GM23338 (cell line): ENCODE results near the gene PCBP4. TPM values are rescaled to one million over a fixed set of nuclear protein-coding genes. Genes with fewer than 3 reads are reported as not detected.

Source experiments
- ATAC-seq: fragments of 200-7000 bp; cut with Tn5 transposase; 3 replicates; pipeline ENCODE4 v1.9.1; 2020
- DNase-seq: peaks from one replicate; pipeline ENCODE4 v3.0.0-alpha.2; 2015; ENCODE audit warnings: low spot score
- H2AFZ ChIP-seq: fragments of 200-600 bp; sonication (generic); 2 replicates; pipeline ENCODE4 v1.8.0; 2016; ENCODE audit warnings: antibody characterized with exemption, mild to moderate bottlenecking, moderate library complexity
- H3F3A ChIP-seq: fragments of 200-600 bp; sonication (generic); replicated peaks from 2 replicates; pipeline ENCODE4 v1.8.0; 2017; ENCODE audit warnings: antibody characterized with exemption, mixed run types, low read depth
- H3K27ac ChIP-seq: fragments of 200-600 bp; sonication (generic); 2 replicates; pipeline ENCODE4 v1.6.1; 2016; ENCODE audit warnings: low read depth
- H3K27me3 ChIP-seq: fragments of 200-600 bp; sonication (generic); 2 replicates; pipeline ENCODE4 v1.8.0; 2016; ENCODE audit warnings: mild to moderate bottlenecking, mixed run types, moderate library complexity; ENCODE audit not compliant: insufficient read depth
- H3K36me3 ChIP-seq: fragments of 200-600 bp; sonication (generic); 2 replicates; pipeline ENCODE4 v1.8.0; 2016; ENCODE audit warnings: mild to moderate bottlenecking; ENCODE audit not compliant: insufficient read depth
- H3K4me1 ChIP-seq: fragments of 200-600 bp; sonication (generic); 2 replicates; pipeline ENCODE4 v1.8.0; 2016; ENCODE audit warnings: mild to moderate bottlenecking, moderate library complexity; ENCODE audit not compliant: insufficient read depth
- H3K4me2 ChIP-seq: fragments of 200-600 bp; sonication (generic); 2 replicates; pipeline ENCODE4 v1.7.1; 2017; ENCODE audit warnings: mixed run types
- H3K4me3 ChIP-seq: fragments of 200-600 bp; sonication (generic); 2 replicates; pipeline ENCODE4 v1.6.1; 2016; ENCODE audit warnings: mixed run types
- H3K79me2 ChIP-seq: fragments of 200-600 bp; sonication (generic); replicated peaks from 2 replicates; pipeline ENCODE4 v1.8.0; 2017; ENCODE audit warnings: mild to moderate bottlenecking; ENCODE audit not compliant: insufficient read depth
- H3K9me2 ChIP-seq: fragments of 200-600 bp; sonication (generic); 2 replicates; pipeline ENCODE4 v1.8.0; 2017; ENCODE audit not compliant: insufficient read depth
- H4K20me1 ChIP-seq: fragments of 200-600 bp; sonication (generic); replicated peaks from 2 replicates; pipeline ENCODE4 v1.8.0; 2017; ENCODE audit warnings: mild to moderate bottlenecking; ENCODE audit not compliant: insufficient read depth
- H3K27ac Mint-ChIP-seq: 2 replicates; pipeline ENCODE4 v1.8.0; 2020; ENCODE audit warnings: inconsistent platforms, mild to moderate bottlenecking, moderate library complexity, mixed read lengths
- H3K27me3 Mint-ChIP-seq: 3 replicates; pipeline ENCODE4 v1.8.0; 2022; ENCODE audit warnings: low read depth, mild to moderate bottlenecking, moderate library complexity, mixed read lengths, inconsistent platforms; ENCODE audit not compliant: insufficient read depth, poor library complexity
- H3K36me3 Mint-ChIP-seq: 3 replicates; pipeline ENCODE4 v1.8.0; 2021; ENCODE audit warnings: low read depth, mild to moderate bottlenecking, inconsistent platforms, moderate library complexity, mixed read lengths
- H3K4me1 Mint-ChIP-seq: 3 replicates; pipeline ENCODE4 v1.8.0; 2020; ENCODE audit warnings: mild to moderate bottlenecking, inconsistent platforms, mixed read lengths
- H3K4me3 Mint-ChIP-seq: 3 replicates; pipeline ENCODE4 v1.8.0; 2021; ENCODE audit warnings: moderate library complexity, mild to moderate bottlenecking, inconsistent platforms, mixed read lengths
- H3K9me3 Mint-ChIP-seq: 3 replicates; pipeline ENCODE4 v1.8.0; 2020; ENCODE audit warnings: moderate library complexity, mild to moderate bottlenecking, inconsistent platforms, mixed read lengths
- CREB1 ChIP-seq: fragments of 250-450 bp; sonication (Bioruptor Pico); IDR thresholded peaks from 2 replicates; pipeline ENCODE4 v1.5.0; 2020; ENCODE audit warnings: low read depth, mild to moderate bottlenecking, moderate library complexity
- CTCF ChIP-seq, 2 experiments: fragments of 200-600 bp in 1 of 2; sonication (generic) in 1 of 2; conservative IDR thresholded peaks; 2 replicates each; pipeline versions ENCODE4 v1.5.1 to v1.6.1; 2016 to 2017; ENCODE audit warnings: antibody characterized with exemption in 2 of 2, low read depth in 2 of 2, mild to moderate bottlenecking in 2 of 2, moderate library complexity in 1 of 2
- ETS1 ChIP-seq: IDR thresholded peaks from 2 replicates; pipeline ENCODE4 v1.6.1; 2016; ENCODE audit warnings: antibody characterized with exemption
- EZH2 ChIP-seq: fragments of 200-600 bp; sonication (generic); IDR thresholded peaks from one replicate; pipeline ENCODE4 v1.8.0; 2017; ENCODE audit warnings: antibody characterized with exemption, mild to moderate bottlenecking, low read depth; ENCODE audit not compliant: unreplicated experiment
- EZH2phosphoT487 ChIP-seq: fragments of 200-600 bp; sonication (generic); IDR thresholded peaks from one replicate; pipeline ENCODE4 v1.8.1; 2018; ENCODE audit warnings: antibody characterized with exemption; ENCODE audit not compliant: unreplicated experiment
- JUNB ChIP-seq: IDR thresholded peaks from one replicate; pipeline ENCODE4 v1.6.1; 2016; ENCODE audit warnings: antibody characterized with exemption; ENCODE audit not compliant: unreplicated experiment
- NANOG ChIP-seq: IDR thresholded peaks from 2 replicates; pipeline ENCODE4 v1.6.1; 2016; ENCODE audit warnings: antibody characterized with exemption, borderline replicate concordance
- POLR2AphosphoS5 ChIP-seq: IDR thresholded peaks from 2 replicates; pipeline ENCODE4 v1.6.1; 2016; ENCODE audit warnings: antibody characterized with exemption, low read depth
- REST ChIP-seq: IDR thresholded peaks from one replicate; pipeline ENCODE4 v1.6.1; 2018; ENCODE audit warnings: antibody characterized with exemption; ENCODE audit not compliant: unreplicated experiment
- STAT1 ChIP-seq: IDR thresholded peaks from one replicate; pipeline ENCODE4 v1.6.1; 2016; ENCODE audit warnings: antibody characterized with exemption; ENCODE audit not compliant: unreplicated experiment
- ZNF114 ChIP-seq: fragments of 250-450 bp; sonication (Bioruptor Pico); IDR thresholded peaks from 2 replicates; pipeline ENCODE4 v1.5.0; 2020; ENCODE audit warnings: mild to moderate bottlenecking, moderate library complexity
- ZNF331 ChIP-seq: fragments of 250-450 bp; sonication (Bioruptor Pico); IDR thresholded peaks from 2 replicates; pipeline ENCODE4 v1.5.0; 2020; ENCODE audit warnings: low read depth, mild to moderate bottlenecking, moderate library complexity
- ZNF462 ChIP-seq: fragments of 250-450 bp; sonication (Bioruptor Pico); IDR thresholded peaks from 2 replicates; pipeline ENCODE4 v1.5.0; 2020; ENCODE audit warnings: mild to moderate bottlenecking, moderate library complexity
- polyA plus RNA-seq: library from polyadenylated mRNA; unstranded; fragments of >200 nt; fragmentation: Nextera tagmentation; extraction: Ambion mirVana; gene quantifications from 2 replicates; pipeline ENCODE4 v1.2.1, GENCODE V29; 2016
- total RNA-seq: library from RNA; depleted of rRNA; stranded (reverse); fragments of >200 nt; shearing (Covaris generic); gene quantifications from 2 replicates; pipeline ENCODE4 v1.2.3, GENCODE V29; 2014

The PCBP4 gene
- total and polyA plus RNA-seq, 2 experiments from 2014 or later: 11.8 to 37.6 TPM

- Histone ChIP-seq H3K36me3 (peaks cover 7% of the 10 kb centered on the region), H3F3A (no peaks in the 10 kb centered on the region), H3K9me2 (no peaks in the 10 kb centered on the region), H3K4me1 (no peaks in the 10 kb centered on the region), H4K20me1 (peaks cover 1% of the 10 kb centered on the region), H3K4me2 (no peak overlapping the region), H3K27ac (no peak overlapping the region), H3K27me3 (no peaks in the 10 kb centered on the region), H3K4me3 (no peak overlapping the region), H3K79me2 (no peaks in the 10 kb centered on the region), H2AFZ (no peak overlapping the region)
- H3K27ac Mint-ChIP-seq: no peak overlapping the region
- no peaks in the 10 kb centered on the region for H3K9me3 Mint-ChIP-seq
- ATAC-seq: no peak
- no peak overlapping the region for H3K4me3 Mint-ChIP-seq
- DNase-seq: no peak
- peaks cover 2% of the 10 kb centered on the region for H3K27me3 Mint-ChIP-seq
- H3K4me1 Mint-ChIP-seq: no peaks in the 10 kb centered on the region
- H3K36me3 Mint-ChIP-seq: peaks cover 58% of the 10 kb centered on the region
- TF ChIP-seq POLR2AphosphoS5: no peak
- no peak for TF ChIP-seq ZNF331 (CRISPR knock-in tag)
- TF ChIP-seq ZNF462 (CRISPR knock-in tag): no peak
- TF ChIP-seq ETS1: no peak
- TF ChIP-seq NANOG: no peak
- no peak for TF ChIP-seq ZNF114 (CRISPR knock-in tag)
- TF ChIP-seq EZH2: no peak
- no peak for TF ChIP-seq CREB1
- no peak for TF ChIP-seq CTCF (conservative IDR thresholded peaks at IDR 0.05; ENCODE audit: low read depth in 2 of 2)
- TF ChIP-seq STAT1: no peak
- no peak for TF ChIP-seq REST
- no peak for TF ChIP-seq EZH2phosphoT487
- no peak for TF ChIP-seq JUNB
Measured at GRCh38 chr3:51931756-51932155, 35.5 kb downstream of the PCBP4 start.
